H1 (cell line): ENCODE results near the gene SPAST.

Experiments
- CEBPB ChIP-seq: IDR thresholded peaks from 2 replicates; pipeline ENCODE4 v1.6.1; 2012; ENCODE audit warnings: low read depth, low read length
- HDAC2 ChIP-seq, 2 experiments: fragments of 300-600 bp in 1 of 2; sonication (generic) in 1 of 2; IDR thresholded peaks; 2 replicates each; pipeline ENCODE4 v1.6.1; 2011 to 2012; ENCODE audit warnings: low read depth in 2 of 2, low read length in 2 of 2, mild to moderate bottlenecking in 2 of 2, moderate library complexity in 2 of 2, borderline replicate concordance in 1 of 2, inconsistent platforms in 1 of 2
- JUN ChIP-seq: IDR thresholded peaks from 2 replicates; pipeline ENCODE4 v1.6.1; 2011; ENCODE audit warnings: low read depth, mild to moderate bottlenecking, improper control_type of control experiment, low read length
- KDM1A ChIP-seq: fragments of 200-600, 300-600 bp; sonication (generic); IDR thresholded peaks from 2 replicates; pipeline ENCODE4 v1.7.1; 2016; ENCODE audit warnings: mild to moderate bottlenecking, low read length, borderline replicate concordance
- TAF1 ChIP-seq: IDR thresholded peaks from 2 replicates; pipeline ENCODE4 v1.6.1; 2011; ENCODE audit warnings: mild to moderate bottlenecking, low read depth, low read length
- TCF12 ChIP-seq: IDR thresholded peaks from 2 replicates; pipeline ENCODE4 v1.6.1; 2011; ENCODE audit warnings: low read depth, mild to moderate bottlenecking, low read length
- YY1 ChIP-seq: IDR thresholded peaks from 2 replicates; pipeline ENCODE4 v1.6.1; 2011; ENCODE audit warnings: low read depth, mild to moderate bottlenecking, low read length
- TF ChIP-seq, protein P1 (sequence below): IDR thresholded peaks from 2 replicates; pipeline ENCODE4 v1.6.1; 2012; ENCODE audit warnings: inconsistent platforms
- TF ChIP-seq, protein P2 (sequence below), 3 experiments: IDR thresholded peaks; 1 replicate in 2 of 3; 2 replicates in 1 of 3; pipeline versions ENCODE4 v1.5.1 to v1.6.1; 2011; ENCODE audit warnings: low read length in 3 of 3, mild to moderate bottlenecking in 3 of 3, inconsistent platforms in 2 of 3, low read depth in 1 of 3, moderate library complexity in 1 of 3; ENCODE audit not compliant: insufficient read depth in 1 of 3; ENCODE audit errors: control extremely low read depth in 1 of 3

DNA sequence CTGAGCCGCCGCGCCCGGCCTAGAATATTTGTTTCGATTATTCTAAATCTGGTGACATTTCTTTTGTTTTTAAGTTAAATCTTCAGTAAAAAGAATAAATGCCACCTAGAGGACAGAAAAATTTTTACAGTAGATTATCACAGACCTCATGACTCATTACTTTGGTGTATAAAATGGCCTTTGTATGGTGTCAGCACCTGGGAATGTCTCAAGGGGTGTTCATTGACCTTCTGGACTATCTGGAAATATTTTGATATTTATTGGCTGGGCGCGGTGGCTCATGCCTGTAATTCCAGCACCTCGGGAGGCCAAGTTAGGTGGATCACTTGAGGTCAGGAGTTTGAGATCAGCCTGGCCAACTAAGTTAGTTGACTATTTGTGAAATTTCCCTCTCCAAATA is 72.1 kb downstream of the SPAST start:
- TF ChIP-seq, protein P1, sequence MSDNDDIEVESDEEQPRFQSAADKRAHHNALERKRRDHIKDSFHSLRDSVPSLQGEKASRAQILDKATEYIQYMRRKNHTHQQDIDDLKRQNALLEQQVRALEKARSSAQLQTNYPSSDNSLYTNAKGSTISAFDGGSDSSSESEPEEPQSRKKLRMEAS: no peak
- TF ChIP-seq, protein P2, sequence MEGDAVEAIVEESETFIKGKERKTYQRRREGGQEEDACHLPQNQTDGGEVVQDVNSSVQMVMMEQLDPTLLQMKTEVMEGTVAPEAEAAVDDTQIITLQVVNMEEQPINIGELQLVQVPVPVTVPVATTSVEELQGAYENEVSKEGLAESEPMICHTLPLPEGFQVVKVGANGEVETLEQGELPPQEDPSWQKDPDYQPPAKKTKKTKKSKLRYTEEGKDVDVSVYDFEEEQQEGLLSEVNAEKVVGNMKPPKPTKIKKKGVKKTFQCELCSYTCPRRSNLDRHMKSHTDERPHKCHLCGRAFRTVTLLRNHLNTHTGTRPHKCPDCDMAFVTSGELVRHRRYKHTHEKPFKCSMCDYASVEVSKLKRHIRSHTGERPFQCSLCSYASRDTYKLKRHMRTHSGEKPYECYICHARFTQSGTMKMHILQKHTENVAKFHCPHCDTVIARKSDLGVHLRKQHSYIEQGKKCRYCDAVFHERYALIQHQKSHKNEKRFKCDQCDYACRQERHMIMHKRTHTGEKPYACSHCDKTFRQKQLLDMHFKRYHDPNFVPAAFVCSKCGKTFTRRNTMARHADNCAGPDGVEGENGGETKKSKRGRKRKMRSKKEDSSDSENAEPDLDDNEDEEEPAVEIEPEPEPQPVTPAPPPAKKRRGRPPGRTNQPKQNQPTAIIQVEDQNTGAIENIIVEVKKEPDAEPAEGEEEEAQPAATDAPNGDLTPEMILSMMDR (IDR thresholded peaks at IDR 0.05; ENCODE audit: control extremely low read depth in 1 of 3, insufficient read depth in 1 of 3, low read depth in 1 of 3, low read length in 3 of 3): no peak
- TF ChIP-seq JUN (no peak), YY1 (no peak), CEBPB (no peak), TAF1 (no peak), HDAC2 (IDR thresholded peaks at IDR 0.05; ENCODE audit: borderline replicate concordance in 1 of 2, low read depth in 2 of 2, low read length in 2 of 2) (no peak), KDM1A (no peak), TCF12 (no peak)
